ENCODE results near the gene RIC1.
"Not testable (repeated sequence)": the region's sequence is repeated elsewhere in the genome, so short reads cannot be mapped to it uniquely, and the experiment has no call there.

DNA sequence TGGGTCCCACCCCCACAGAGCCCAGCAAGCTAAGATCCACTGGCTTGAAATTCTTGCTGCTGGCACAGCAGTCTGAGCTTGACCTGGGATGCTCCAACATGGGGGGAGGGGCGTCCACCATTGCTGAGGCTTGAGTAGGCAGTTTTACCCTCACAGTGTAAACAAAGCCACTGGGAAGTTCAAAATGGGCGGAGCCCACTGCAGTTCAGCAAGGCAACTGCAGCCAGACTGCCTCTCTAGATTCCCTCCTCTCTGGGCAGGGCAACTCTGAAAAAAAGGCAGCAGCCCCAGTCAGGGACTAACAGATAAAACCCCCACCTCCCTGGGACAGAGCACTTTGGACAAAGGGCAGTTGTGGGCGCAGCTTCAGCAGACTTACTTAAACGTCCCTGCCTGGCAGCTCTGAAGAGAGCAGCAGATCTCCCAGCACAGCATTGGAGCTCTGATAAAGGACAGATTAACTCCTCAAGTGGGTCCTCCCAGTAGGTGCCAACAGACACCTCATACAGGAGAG lies 150.9 kb downstream of the RIC1 start:
- TF ChIP-seq, protein P1, sequence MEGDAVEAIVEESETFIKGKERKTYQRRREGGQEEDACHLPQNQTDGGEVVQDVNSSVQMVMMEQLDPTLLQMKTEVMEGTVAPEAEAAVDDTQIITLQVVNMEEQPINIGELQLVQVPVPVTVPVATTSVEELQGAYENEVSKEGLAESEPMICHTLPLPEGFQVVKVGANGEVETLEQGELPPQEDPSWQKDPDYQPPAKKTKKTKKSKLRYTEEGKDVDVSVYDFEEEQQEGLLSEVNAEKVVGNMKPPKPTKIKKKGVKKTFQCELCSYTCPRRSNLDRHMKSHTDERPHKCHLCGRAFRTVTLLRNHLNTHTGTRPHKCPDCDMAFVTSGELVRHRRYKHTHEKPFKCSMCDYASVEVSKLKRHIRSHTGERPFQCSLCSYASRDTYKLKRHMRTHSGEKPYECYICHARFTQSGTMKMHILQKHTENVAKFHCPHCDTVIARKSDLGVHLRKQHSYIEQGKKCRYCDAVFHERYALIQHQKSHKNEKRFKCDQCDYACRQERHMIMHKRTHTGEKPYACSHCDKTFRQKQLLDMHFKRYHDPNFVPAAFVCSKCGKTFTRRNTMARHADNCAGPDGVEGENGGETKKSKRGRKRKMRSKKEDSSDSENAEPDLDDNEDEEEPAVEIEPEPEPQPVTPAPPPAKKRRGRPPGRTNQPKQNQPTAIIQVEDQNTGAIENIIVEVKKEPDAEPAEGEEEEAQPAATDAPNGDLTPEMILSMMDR (CRISPR knock-in tag; IDR thresholded peaks at IDR 0.05), result not testable (repeated sequence)
- not testable (repeated sequence) for TF ChIP-seq ZBTB44 (CRISPR knock-in tag; IDR thresholded peaks at IDR 0.05); SMAD1 (CRISPR knock-in tag; IDR thresholded peaks at IDR 0.05; ENCODE audit: borderline replicate concordance, low read depth); MAZ (IDR thresholded peaks at IDR 0.05; ENCODE audit: borderline replicate concordance, low read depth, low read length); MAZ (CRISPR knock-in tag; IDR thresholded peaks at IDR 0.05; ENCODE audit: low read depth); SMARCC2 (IDR thresholded peaks at IDR 0.05); CAMTA2 (CRISPR knock-in tag; IDR thresholded peaks at IDR 0.05; ENCODE audit: borderline replicate concordance); EP300 (IDR thresholded peaks at IDR 0.05; ENCODE audit: low read depth in 2 of 2, low read length in 2 of 2); EP300 (CRISPR knock-in tag; IDR thresholded peaks at IDR 0.05; ENCODE audit: borderline replicate concordance)
- TF ChIP-seq, protein P2, sequence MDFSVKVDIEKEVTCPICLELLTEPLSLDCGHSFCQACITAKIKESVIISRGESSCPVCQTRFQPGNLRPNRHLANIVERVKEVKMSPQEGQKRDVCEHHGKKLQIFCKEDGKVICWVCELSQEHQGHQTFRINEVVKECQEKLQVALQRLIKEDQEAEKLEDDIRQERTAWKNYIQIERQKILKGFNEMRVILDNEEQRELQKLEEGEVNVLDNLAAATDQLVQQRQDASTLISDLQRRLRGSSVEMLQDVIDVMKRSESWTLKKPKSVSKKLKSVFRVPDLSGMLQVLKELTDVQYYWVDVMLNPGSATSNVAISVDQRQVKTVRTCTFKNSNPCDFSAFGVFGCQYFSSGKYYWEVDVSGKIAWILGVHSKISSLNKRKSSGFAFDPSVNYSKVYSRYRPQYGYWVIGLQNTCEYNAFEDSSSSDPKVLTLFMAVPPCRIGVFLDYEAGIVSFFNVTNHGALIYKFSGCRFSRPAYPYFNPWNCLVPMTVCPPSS (IDR thresholded peaks at IDR 0.05), result not testable (repeated sequence)
